VCaP (cell line): Measurements from ENCODE around the gene RHBDL1.

Source experiments
- H3K27ac ChIP-seq: fragments of 450-650 bp; 2 replicates; pipeline ENCODE4 v1.5.1; 2017
- TF ChIP-seq, protein P1 (sequence below): fragments of 450-650 bp; conservative IDR thresholded peaks from 2 replicates; pipeline ENCODE4 v1.5.1; 2017; ENCODE audit warnings: mild to moderate bottlenecking, moderate library complexity

Gene RHBDL1

DNA sequence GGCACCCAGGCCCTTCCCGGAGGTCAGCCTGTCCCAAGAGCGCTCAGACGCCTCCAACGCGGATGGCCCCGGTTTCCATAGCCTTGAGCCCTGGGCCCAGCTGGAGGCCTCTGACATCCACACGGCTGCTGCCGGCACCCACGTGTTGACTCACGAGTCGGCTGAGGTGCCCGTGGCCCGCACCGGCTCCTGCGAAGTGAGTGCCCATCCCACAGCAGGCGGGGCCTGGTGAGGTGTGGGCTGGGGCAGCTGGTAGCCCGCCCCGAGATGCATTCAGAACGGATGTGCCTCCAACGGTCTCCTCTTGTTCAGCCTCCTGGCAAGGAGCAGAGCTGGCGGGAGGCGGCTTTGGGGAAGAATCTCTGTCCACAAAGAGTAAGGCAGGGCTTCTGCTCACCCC lies 23.6 kb upstream of the RHBDL1 start:
- H3K27ac ChIP-seq, result no peak overlapping the region
- TF ChIP-seq, protein P1, sequence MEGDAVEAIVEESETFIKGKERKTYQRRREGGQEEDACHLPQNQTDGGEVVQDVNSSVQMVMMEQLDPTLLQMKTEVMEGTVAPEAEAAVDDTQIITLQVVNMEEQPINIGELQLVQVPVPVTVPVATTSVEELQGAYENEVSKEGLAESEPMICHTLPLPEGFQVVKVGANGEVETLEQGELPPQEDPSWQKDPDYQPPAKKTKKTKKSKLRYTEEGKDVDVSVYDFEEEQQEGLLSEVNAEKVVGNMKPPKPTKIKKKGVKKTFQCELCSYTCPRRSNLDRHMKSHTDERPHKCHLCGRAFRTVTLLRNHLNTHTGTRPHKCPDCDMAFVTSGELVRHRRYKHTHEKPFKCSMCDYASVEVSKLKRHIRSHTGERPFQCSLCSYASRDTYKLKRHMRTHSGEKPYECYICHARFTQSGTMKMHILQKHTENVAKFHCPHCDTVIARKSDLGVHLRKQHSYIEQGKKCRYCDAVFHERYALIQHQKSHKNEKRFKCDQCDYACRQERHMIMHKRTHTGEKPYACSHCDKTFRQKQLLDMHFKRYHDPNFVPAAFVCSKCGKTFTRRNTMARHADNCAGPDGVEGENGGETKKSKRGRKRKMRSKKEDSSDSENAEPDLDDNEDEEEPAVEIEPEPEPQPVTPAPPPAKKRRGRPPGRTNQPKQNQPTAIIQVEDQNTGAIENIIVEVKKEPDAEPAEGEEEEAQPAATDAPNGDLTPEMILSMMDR, result no peak

DNA sequence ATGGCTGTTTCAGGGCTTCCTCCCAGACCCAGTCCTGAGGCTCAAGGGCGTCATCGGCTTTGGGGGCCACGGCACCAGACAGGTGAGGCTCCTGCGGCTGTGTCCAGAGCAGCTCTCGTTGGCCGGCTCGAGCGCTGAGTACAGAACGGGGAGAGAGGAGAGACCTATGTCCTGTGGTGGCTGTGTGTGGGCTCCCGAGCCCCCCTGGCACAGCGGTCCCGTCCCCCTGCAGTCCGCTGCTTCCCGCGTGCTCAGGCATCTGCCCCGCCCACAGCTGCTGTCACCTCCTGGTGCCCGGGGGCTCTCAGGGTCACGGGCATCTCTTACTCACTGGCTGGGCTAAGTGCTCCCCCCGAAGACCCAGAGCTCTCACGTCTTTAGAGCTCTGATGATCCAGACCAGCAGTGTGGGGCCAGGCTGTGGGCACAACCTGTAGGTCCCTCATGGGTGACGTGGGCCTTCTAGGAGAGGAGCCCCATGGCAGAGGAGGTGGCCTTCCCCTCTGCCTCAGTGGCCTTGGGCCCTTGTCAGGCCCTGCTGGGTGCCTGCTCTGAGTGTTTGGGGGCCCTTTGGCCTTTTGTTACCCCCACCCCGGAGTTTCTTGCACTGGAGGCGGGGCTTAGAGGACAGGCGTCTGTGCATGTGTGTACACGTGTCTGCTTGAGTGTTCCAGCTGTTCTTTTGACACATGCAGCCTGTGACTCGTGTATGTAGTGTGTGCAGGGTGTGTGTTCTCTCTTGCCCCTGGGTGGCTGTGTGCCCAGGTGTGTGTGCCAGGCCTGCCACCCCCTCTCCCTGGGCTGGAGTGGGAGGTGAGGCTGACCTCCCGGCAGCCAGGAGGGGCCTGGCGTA lies 22.8 kb upstream of the RHBDL1 start:
- no peak overlapping the region for H3K27ac ChIP-seq
- TF ChIP-seq, protein P1, result no peak

GRCh38 chr16:654034-654433 lies 21.4 kb upstream of the RHBDL1 start:
- H3K27ac ChIP-seq, result no peak overlapping the region
- TF ChIP-seq, protein P1, result no peak

GRCh38 chr16:657487-657886 lies 18.0 kb upstream of the RHBDL1 start:
- TF ChIP-seq, protein P1, result no peak

GRCh38 chr16:658679-659571 lies 16.5 kb upstream of the RHBDL1 start:
- TF ChIP-seq, protein P1, result no peak; the same call in 1 of the 2 replicates
- no peak overlapping the region for H3K27ac ChIP-seq

More at GRCh38 chr16:657487-657886, 18.0 kb upstream of the RHBDL1 start:
- no peak overlapping the region for H3K27ac ChIP-seq

- TF ChIP-seq, protein P1, result no peak
- H3K27ac ChIP-seq, result peak overlapping the region; percentile 81; the same call in 1 of the 2 replicates
Measured at GRCh38 chr16:659618-660017, 15.9 kb upstream of the RHBDL1 start.

- peak overlapping the region; percentile 81 for H3K27ac ChIP-seq
- TF ChIP-seq, protein P1, result no peak
Measured at GRCh38 chr16:660132-660458, 15.4 kb upstream of the RHBDL1 start.
